ENCODE results near the gene RASIP1. TPM values are rescaled to one million over a fixed set of nuclear protein-coding genes. Genes with fewer than 3 reads are reported as not detected.

The RASIP1 gene
- total RNA-seq, 1 donor from 2014 or later: 0.50 TPM

DNA sequence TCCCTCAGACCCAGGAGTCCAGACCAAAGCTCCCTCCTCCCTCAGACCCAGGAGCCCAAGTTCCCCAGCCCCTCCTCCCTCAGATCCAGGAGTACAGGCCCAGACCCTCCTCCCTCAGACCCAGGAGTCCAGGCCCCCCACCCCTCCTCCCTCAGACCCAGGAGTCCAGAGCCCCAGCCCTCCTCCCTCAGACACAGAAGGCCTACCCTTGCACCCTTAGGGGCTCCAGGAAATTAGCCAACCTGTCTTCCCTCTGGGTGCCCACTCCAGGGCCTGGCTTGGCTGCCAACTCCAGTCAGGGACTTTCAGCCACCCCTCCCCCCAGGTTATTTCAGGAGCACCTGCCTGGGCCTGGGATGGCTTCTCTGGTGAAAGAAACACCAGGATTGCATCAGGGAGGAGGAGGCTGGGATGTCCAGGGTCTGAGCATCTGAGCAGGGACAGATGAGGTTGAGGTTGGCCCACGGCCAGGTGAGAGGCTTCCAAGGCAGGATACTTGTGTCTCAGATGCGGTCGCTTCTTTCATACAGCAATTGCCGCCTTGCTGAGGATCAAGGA lies 14.8 kb upstream of the RASIP1 start, which contains the start of gene FGF21:
TSS of gene FGF21 (plus strand) at position 441 of the 558 bp plus-strand sequence. CDS start 713 bp downstream, outside the sequence.
- DNase-seq (ENCODE audit: low read depth): no peak

DNA sequence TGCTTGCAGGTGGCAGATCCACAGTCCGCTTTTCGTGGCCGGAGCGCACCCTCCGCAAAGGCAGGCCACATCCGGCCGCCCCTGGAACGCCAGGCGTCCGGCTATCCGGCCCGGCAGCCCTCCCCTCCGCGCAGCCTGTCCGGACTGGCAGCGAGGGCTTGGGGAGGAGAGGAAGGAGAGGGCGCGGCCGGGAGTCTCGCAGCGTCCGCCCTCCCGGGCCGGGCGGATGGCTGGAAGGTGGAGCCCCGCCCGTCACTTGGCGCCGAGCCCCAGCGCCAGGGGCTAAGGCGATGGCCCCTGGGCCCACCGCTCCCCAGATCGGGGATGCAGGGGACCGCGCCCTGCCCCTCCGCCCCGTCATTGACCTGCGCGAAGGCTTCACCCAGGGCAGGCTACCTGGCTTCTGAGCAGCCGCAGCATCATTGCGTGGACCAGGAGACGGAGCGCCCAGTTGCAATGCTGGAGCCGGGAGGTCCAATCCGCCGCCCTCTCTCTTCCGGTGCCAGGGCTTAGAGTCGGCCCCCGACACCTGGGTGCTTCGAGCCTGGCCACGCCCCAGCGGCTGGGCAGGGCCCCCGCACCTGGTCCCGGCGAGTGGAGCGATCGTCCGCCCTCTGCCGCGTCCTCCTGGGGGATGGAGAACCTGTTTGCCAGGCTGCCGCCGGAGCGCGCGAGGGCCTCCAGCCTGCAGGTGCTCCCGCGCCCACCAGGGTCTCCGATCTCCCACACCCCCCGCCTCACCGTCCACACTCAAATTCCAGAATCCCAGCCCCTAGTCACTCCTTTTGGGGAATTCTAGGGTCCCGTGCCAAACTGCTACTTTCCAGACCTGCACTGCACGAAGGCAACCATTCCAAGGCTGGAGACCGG lies 12.3 kb upstream of the RASIP1 start, which contains the start of gene FUT1:
TSS of gene FUT1 (minus strand) at position 146 of the 870 bp plus-strand sequence. CDS start 1,360 bp downstream, outside the sequence.
- DNase-seq (ENCODE audit: low read depth): no peak

DNA sequence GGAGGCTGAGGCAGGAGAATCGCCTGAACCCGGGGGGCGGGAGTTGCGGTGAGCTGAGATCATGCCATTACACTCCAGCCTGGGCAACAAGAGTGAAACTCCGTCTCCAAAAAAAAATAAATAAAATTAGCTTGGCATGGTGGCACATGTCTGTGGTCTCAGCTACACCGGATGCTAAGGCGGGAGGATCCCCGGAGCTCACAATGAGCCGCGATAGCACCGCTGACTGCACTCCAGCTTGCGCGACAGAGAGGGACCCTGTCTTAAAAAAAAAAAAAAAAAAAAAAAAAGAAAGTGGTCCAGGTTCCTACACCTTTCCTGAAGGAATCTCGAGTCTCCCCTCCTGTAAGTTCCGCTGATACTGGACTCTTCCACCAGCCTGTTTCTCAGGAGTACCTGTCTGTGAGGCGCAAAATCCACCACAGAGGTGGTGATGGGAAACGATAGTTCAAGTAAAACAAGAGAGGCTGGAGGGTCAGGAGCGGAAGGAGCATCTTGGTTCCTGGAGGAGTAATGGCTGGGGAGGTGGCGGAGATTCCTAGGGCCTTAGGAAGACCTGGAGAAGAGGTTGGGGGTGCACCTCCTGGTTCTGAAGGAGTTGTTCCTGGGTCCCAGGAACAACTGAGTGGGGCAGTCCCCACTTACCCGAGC lies 11.6 kb upstream of the RASIP1 start:
- DNase-seq (ENCODE audit: low read depth): no peak

DNA sequence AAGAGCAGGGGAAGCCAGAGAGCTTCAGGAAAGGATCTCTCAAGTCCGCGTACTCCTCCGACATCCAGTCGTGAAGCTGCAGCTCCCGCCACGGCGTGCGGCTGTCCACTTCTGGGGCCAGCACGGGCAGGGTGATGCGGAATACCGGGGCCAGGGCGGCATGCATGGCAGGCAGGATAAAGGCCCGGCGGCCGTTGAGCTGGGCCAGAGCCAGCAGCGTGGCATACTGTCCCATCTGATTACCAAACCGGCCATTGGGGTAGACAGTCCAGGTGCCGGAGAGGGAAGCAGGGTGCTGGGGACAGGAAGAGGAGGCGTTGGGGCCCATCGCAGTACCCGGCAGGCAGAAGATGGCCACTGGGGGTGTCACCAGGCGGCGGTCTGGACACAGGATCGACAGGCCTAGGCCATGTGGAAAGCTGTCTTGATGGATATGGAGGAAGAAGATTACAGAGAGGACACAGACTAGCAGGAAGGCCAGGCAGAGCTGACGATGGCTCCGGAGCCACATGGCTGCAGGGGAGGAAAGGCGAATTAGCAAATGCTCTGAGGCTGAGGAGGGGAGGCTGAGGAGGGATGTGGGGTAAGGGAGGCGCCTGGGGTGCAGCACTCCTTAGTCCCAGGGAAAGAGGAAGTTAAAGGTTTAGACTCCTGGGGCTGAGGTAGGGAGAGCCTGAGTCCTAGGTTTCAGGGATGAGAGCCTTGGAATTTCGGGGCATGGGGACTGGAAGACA lies 10.5 kb upstream of the RASIP1 start:
- DNase-seq (ENCODE audit: low read depth): no peak

DNA sequence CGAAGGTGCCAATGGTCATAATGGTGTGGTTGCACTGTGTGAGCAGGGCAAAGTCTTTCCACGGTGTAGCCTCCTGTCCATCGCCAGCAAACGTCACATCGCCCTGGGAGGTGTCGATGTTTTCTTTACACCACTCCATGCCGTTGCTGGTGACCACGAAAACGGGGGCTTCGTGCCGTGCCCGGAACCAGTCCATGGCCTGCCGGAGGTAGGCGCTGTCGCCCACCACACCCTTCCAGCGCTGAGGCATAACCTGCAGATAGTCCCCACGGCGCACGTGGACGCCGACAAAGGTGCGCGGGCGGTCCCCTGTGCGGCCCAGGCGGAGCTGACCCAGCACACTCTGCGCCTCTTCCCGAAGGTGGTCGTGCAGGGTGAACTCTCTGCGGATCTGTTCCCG lies 9.9 kb upstream of the RASIP1 start:
- DNase-seq (ENCODE audit: low read depth): no peak

DNA sequence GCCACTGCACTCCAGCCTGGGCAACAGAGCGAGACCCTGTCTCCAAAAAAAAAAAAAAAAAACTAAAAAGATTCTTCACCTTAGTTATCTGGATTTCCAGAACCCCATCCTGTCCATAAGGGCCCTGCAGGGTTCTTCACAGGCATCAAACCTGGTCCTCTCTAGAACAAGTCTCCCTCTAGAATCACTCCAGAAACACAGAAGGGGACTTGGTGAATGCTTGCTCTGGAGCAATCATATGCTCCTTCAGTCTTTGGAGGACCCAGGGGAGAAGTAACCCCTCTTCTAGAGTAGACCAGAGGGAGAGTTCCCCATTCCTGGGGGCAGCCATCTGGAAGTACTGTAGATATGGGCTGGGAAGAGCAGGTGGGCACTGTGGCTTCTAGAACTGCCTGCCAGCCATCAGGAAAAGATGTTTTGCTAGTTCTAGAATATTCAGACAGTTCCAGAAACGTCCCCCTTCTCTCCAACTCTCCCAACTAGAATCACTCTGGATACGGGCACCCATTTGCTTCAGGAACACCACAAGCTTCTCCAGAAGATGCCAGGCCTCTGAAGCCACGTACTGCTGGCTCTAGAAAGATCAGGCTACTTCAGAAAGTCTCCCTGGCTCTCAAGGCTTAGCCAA lies 9.3 kb upstream of the RASIP1 start:
- no peak for DNase-seq (ENCODE audit: low read depth)

DNA sequence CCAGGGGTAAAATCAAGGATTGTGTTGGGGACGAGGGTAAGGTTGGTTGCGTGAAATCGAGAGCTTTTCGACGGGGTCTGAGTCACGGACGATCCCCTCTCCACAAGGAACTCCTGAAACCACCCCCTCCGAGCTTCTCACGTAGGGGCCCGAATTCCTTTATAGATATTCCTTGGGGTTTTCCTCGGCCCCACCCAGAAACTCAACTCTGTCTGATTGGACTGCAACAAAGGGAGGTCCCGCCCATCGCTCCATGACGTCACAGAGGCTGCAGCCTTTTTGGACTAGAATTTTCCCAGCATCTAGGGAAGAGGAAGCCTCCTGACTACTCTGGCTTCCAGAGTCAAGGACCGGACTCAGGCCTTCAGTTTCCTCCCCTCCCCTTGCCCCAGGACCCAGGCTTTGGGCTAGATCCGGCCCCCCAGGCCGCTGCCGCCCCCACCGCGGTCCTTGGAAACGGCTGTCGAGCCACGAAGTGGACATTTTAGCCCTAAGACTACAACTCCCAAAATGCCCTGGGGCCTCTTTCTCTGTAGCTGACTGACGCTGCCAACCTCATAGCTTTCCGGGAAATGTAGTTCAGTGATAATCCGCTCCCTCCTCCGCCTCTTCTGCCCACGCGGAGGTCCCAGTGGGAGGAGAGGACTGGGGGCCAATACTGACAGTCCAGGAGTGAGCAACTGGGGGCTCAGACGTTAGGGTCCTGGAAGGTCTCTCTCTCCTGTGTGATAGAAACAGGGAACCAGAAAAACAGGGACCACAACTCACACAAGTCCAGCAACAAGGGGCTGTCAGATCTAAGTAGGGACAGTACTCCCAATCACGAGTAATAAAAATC lies 6.5 kb upstream of the RASIP1 start, which contains the start of gene IZUMO1:
TSS of gene IZUMO1 (minus strand) at position 172 of the 838 bp plus-strand sequence. CDS start 1,050 bp downstream, outside the sequence.
- peak; percentile 87 for DNase-seq (ENCODE audit: low read depth)

DNA sequence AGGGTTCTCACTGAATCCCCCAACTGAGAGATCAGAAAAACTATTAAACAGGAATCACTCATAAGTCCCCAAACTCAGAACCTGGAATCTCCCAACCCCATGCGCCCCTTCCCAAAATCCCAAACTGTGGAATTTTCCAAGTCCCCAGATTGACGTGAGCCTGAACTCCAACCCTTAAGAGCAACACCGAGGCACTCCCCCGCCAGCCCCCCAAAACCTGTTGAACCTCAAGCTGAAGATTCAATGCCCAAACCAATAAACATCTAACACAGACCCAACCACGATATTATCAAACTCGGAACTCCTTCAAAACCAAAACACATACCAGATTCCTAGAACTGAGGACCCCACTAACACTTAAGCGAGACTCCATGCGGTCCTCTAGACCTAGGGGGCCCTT lies 5.7 kb upstream of the RASIP1 start:
- no peak for DNase-seq (ENCODE audit: low read depth)

DNA sequence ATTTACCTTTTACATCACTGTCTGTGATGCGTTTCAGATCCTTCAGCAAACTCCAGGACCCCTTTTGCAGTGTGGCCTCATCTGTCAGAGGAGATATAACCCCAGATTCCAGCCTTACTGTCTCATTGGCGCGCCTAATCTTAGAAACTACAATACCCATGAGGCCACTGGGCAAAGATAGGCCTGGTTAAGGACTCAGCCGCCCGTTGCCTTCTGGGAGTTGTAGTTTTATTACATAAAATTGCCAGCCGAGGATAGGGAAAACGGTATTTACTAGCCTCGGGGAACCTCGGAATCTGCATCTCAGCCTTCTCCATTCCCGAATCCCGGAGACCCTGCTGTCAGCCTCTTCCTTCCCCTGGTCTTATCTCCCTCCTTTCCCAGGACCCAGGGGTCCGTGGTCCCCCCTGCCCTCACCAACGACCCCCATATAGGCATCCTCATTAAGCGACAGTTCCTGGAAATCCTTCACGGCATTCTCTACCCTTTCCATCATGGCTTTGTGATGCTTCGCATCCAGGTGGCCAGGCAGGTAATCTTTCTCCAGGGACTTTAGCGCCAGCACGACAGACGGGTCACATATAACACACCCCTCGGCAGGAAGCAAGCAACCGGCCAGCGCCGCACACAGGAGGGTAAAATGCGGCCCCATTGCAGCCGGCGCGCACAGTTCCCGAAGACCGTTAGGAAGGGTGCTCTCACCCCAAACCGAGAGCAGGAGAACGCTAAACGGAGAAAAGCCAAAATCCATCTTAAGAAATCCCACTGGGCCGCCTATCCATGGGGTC lies 5.0 kb upstream of the RASIP1 start:
- peak; percentile 51 for DNase-seq (ENCODE audit: low read depth)

DNA sequence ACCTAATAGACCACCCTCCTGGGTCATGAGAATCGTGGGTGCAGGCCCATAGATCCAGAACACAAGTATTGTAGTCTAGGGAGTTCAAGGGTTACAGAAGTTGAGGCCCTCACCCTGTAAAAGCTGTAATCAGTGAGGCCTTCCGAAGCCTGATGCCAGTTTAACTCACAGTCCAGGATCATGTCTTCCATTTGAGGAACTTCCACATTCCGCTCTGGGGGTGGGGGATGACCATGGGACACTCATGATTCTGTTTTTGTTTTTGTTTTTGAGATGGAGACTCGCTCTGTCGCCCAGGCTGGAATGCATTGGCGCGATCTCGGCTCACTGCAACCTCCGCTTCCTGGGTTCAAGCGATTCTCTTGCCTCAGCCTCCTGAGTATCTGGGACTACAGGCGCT lies 1.7 kb upstream of the RASIP1 start:
- no peak for DNase-seq (ENCODE audit: low read depth)

DNA sequence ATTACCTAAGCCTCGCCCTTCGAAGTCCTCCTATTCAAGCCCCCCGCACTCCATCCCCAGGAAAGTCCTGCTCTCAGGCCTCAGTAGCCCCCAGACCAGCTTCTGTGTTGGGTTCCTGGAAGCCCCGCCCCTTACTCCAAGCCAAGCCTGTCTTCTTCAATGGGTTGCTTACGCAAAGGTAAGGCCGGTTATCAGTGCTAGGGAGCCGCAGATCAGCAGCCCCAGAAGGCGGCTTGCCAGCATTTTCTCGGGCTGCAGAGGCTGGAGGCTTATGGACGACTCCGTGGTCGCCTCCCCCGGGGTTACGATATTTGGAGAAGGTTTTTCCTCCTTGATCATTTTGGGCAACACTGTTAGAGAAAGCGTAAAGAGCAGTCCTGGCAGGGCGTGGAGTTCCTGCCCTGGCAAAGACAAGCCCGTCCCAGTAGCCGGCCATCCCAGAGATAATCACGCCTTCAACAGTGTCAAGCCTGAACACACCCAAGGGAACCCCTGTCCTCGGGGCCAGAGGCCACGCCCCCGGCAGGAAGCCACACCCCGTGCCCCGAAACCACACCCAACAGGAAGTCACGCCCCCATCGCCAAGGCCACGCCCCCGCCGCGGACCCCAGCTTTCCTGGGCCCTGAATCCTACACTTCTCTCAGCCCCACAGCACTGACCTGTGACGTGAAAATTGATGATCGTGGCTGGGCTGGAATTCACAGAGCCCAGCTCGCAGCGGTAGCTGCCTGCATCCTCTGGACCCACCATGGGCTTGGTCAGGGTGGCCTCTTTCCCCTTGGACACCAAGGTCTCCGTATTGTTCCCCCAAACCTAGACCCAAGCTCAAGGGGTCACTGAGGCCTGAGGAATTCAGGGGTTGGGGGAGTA lies 954 bp upstream of the RASIP1 start:
- no peak for DNase-seq (ENCODE audit: low read depth)

DNA sequence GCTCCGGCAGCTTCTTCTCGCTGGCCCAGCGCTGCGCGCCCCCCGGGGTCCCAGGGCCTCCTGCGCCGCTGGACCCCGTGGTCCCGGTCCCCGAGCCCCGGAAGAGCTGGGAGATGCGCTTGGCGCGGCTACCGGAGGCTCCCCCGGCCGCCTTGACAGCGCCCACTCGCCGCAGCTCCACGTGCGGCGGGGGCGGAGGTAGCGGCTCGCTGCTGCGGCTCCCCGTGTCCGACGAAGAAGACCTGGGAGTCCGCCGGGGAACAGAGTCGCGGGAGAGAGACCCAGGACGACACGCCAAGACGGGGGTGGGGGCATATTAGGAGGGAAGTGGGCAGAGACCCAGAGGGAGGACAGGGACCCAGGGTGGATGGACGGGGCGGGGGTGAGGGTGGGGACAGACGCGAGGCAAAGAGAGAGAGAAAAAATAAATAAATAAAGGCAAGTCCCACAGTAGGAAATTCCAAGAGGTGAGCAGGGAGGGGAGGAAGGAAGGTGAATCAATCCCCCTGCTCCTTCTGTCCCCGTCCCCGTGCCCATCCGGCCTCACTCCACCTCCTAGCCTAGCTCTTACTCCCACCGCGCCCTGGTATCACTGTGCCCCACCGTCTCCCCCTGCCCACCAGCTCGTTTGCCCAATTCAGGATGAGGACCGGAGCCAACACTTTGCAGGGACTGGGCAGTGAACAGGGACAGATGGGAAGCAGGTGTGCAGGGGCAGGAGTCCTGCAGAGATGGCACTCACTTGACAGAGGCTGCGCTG lies 826 bp downstream of the RASIP1 start:
- no peak for DNase-seq (ENCODE audit: low read depth)

DNA sequence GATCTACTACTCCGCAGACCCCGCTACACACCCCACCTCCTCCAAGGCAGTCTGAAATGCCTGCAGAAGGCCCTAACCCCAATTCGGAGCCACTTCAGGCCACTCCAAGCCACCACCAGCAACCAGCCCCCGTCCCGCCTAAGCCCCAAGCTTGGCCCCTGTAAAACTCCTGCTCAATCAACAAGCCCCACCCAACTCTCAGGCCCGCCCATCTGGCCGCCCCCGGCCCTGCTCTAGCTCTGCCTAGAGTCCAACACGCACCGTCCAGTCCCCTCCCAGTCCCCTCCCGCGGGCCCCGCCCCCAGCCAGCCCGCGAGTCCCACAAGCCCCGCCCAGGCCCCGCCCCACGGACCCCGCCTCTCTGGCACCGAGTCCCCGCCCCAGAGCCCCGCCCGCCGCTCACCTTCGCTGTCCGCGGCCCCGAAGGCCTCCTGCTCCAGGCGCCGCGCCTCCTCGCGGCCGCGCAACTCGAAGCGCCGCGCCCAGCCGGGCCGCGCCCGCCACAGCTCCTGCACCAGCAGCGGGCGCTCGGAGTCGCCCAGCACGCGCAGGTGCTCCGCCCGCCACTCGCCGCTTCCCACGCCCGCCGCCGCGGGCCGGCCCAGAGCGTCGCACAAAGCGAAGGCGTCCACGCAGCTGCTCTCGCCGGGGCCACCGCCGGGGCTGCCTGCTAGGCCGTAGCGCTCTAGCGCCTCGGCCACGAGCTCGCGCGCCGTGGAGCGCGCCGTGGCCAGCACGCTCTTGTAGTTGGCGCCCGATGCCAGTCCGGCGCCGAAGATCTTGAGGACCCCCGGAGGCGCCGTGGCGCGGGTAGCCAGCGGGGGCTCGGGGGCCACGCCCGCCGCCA lies 1.6 kb downstream of the RASIP1 start:
- peak; percentile 61 for DNase-seq (ENCODE audit: low read depth)

DNA sequence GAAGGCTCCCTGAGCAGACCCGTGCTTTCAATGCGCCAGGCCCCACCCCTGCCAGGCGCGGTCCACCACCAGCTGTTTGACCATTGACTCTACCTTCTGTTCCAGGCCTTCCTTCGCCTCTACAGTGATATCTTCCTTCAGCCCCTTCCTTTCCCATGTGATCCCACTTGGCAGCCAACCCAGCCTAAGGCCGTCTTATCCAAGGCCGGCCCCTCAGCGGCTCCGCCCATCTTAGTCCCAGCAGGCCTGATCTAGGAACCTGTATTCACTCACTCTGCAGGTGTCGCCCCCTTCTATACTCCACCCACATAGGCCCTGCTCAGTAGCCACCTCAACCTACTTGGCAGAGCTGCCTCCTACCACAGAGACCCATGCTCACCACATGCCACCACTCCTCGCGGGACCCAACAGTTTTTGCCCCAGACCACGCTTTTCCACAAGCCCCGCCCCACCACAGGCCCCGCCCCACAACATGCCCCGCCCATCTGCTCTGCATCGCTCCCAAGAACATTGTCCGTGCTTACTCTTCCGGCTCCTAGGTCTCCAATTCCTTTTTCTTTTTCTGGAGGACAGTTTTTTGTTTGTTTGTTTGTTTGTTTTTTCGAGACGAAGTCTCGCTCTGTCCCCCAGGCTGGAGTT lies 2.9 kb downstream of the RASIP1 start:
- no peak for DNase-seq (ENCODE audit: low read depth)

DNA sequence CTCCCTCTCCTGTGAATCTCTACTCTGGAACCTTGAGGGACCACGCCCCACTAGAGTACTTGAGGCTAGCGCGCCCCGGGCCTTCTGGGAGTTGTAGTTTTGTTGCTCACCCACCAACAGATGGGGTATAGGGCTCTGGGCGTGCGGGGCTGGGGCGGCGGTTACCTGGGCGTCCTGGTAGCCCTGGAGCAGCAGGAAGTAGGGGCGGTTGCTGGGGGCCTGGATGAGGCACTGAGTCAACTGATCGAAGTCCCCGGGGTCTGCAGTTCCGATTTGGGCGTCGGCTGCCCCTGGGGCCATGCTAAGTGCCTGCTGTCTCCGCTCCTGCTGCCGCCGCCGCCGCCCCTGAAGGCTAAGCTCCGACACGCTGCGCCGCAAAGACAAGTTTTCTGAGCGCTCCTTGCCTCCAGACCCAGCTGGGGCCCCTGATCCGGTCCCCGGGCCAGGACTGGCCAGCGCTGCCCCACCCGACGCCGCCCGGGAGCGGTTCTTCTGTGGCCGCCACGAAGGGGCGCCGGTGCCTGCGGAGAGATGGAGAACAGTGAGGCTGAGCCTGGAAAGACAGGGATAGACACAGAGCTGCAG lies 5.3 kb downstream of the RASIP1 start:
- peak; percentile 13 for DNase-seq (ENCODE audit: low read depth)

DNA sequence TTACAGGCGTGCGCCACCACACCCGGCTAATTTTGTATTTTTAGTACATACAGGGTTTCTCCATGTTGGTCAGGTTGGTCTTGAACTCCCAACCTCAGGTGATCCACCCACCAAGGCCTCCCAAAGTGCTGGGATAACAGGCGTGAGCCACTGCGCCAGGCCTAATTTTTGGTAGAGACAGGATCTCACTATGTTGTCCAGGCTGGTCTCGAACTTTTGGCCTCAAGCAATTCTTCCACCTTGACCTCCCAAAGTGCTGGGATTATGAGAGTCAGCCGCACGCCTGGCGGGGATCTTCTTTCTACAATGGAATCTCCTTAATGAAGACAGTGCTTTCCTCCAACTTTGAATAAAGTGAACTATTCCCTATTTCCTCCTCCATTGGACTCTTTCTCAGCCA lies 5.8 kb downstream of the RASIP1 start:
- no peak for DNase-seq (ENCODE audit: low read depth)

All from renal cortical epithelial cell (primary cell).